ENCODE data around the gene DACT3. TPM values are rescaled to one million over a fixed set of nuclear protein-coding genes. Genes with fewer than 3 reads are reported as not detected.

DACT3 gene
- total RNA-seq, 1 experiment from 2014 or later, result 1.9 TPM

GRCh38 chr19:46601318-46602224, 59.4 kb downstream of the DACT3 start, which contains the start of gene CALM3:
TSS of gene CALM3 (plus strand) at chr19:46601330. CDS start at chr19:46601435, 105 bp downstream.
- peak within 1 kb of the TSS; percentile 100 for H3K4me3 ChIP-seq (ENCODE audit: low read length)
- ChIA-PET POLR2A (ENCODE audit: unreplicated experiment) (no interaction called here), CTCF (interaction anchor here (1.5 kb wide), 1 partner anchor 13 kb away, joined by 3 read pairs; no protein-coding TSS in a partner anchor)
- H3K4me1 ChIP-seq (ENCODE audit: insufficient read depth, low read length), result peaks cover 13% of the 10 kb centered on the region
- TSS peak; percentile 82 for BruUV-seq (replicated peaks)
- H3K27ac ChIP-seq (ENCODE audit: low read length), result peak within 1 kb of the TSS; percentile 94
- H3K9me3 ChIP-seq (ENCODE audit: low read length), result no peaks in the 10 kb centered on the region
- TF ChIP-seq EZH2 (IDR thresholded peaks at IDR 0.05; ENCODE audit: low read length, unreplicated experiment) (no peak), EZH2phosphoT487 (IDR thresholded peaks at IDR 0.05; ENCODE audit: borderline replicate concordance, low read length) (no peak), CTCF (conservative IDR thresholded peaks at IDR 0.05; ENCODE audit: low read depth, low read length) (no peak)
- H3K79me2 ChIP-seq (ENCODE audit: low read length), result peaks cover 44% of the 10 kb centered on the region
- peaks cover 25% of the 10 kb centered on the region for H4K20me1 ChIP-seq (ENCODE audit: low read length)
- intact Hi-C loops (cut with micrococcal nuclease), result no loop called here
- no peaks in the 10 kb centered on the region for H3K9me2 ChIP-seq (replicated peaks; ENCODE audit: low read length)
- 0 out of 2 replicates have a peak, but pooled peaks cover 13% of the 10 kb centered on the region for H3K36me3 ChIP-seq (ENCODE audit: low read depth, low read length)
- no peak for DNase-seq
- H3K9ac ChIP-seq (ENCODE audit: low read length), result peak within 1 kb of the TSS; percentile 99
- ATAC-seq, result no peak; the same call in 1 of the 2 replicates
- H3K27me3 ChIP-seq (ENCODE audit: low read length), result no peaks in the 10 kb centered on the region
- H3F3A ChIP-seq (ENCODE audit: low read length, unreplicated experiment), result no peaks in the 10 kb centered on the region
- H3K4me2 ChIP-seq (ENCODE audit: low read length), result peak within 1 kb of the TSS; percentile 98
- H2AFZ ChIP-seq (ENCODE audit: low read length), result peak within 1 kb of the TSS; percentile 90

- TF ChIP-seq EZH2 (IDR thresholded peaks at IDR 0.05; ENCODE audit: low read length, unreplicated experiment) (no peak), EZH2phosphoT487 (IDR thresholded peaks at IDR 0.05; ENCODE audit: borderline replicate concordance, low read length) (no peak), CTCF (conservative IDR thresholded peaks at IDR 0.05; ENCODE audit: low read depth, low read length) (no peak)
- Histone ChIP-seq H3K9ac (ENCODE audit: low read length) (peak overlapping the region; percentile 99), H3K36me3 (ENCODE audit: low read depth, low read length) (0 out of 2 replicates have a peak, but pooled peaks cover 6% of the 10 kb centered on the region), H3K9me3 (ENCODE audit: low read length) (no peaks in the 10 kb centered on the region), H3K4me3 (ENCODE audit: low read length) (peak overlapping the region; percentile 100), H3K9me2 (replicated peaks; ENCODE audit: low read length) (no peaks in the 10 kb centered on the region), H3K4me1 (ENCODE audit: insufficient read depth, low read length) (peaks cover 13% of the 10 kb centered on the region), H2AFZ (ENCODE audit: low read length) (peak overlapping the region; percentile 90), H3F3A (ENCODE audit: low read length, unreplicated experiment) (no peaks in the 10 kb centered on the region), H3K27ac (ENCODE audit: low read length) (peak overlapping the region; percentile 94), H3K4me2 (ENCODE audit: low read length) (peak overlapping the region; percentile 82), H4K20me1 (ENCODE audit: low read length) (peaks cover 25% of the 10 kb centered on the region), H3K27me3 (ENCODE audit: low read length) (no peaks in the 10 kb centered on the region), H3K79me2 (ENCODE audit: low read length) (peaks cover 44% of the 10 kb centered on the region)
- intact Hi-C loops (cut with micrococcal nuclease), result no loop called here
- ATAC-seq (peak; percentile 84), DNase-seq (peak; percentile 93)
- POLR2A ChIA-PET (ENCODE audit: unreplicated experiment), result interaction anchor here (0.8 kb wide), 1 partner anchor 71 kb away, joined by 5 read pairs; no protein-coding TSS in a partner anchor
- CTCF ChIA-PET, result interaction anchor here (0.5 to 1.5 kb wide), 2 partner anchors 14 to 36 kb away, joined by 3 to 14 read pairs; no protein-coding TSS in a partner anchor
- TSS peak; percentile 93 for BruUV-seq (replicated peaks)
Measured at GRCh38 chr19:46600384-46601317, 60.3 kb downstream of the DACT3 start.
